GM19099 (cell line): ENCODE data around the gene DFFA.
A peak's percentile ranks its signal among the peaks of the same experiment; 100 is the strongest.

Experiments
- POLR2A ChIP-seq: IDR thresholded peaks from 3 replicates; pipeline ENCODE4 v1.6.1; 2011; ENCODE audit warnings: low read depth; ENCODE audit not compliant: insufficient read length; ENCODE audit errors: extremely low read depth

The DFFA gene

GRCh38 chr1:10472220-10473144, at the start of gene DFFA:
Gene DFFA, minus strand, starts transcription at chr1:10472529. Its CDS starts 71 bp downstream, at chr1:10472458.
- TF ChIP-seq POLR2A, result peak; percentile 68

- no peak for TF ChIP-seq POLR2A
Observed at GRCh38 chr1:10521537-10522157, 49.3 kb upstream of the DFFA start.

GRCh38 chr1:10520952-10521351, 48.6 kb upstream of the DFFA start:
- TF ChIP-seq POLR2A, result no peak

- no peak for TF ChIP-seq POLR2A
Observed at GRCh38 chr1:10520497-10520896, 48.2 kb upstream of the DFFA start.

GRCh38 chr1:10519016-10519417, 46.7 kb upstream of the DFFA start:
- TF ChIP-seq POLR2A, result no peak

- TF ChIP-seq POLR2A, result no peak
Observed at GRCh38 chr1:10517677-10517982, 45.3 kb upstream of the DFFA start.

- TF ChIP-seq POLR2A, result no peak
Observed at GRCh38 chr1:10516925-10517676, 44.8 kb upstream of the DFFA start.

GRCh38 chr1:10515976-10516750, 43.8 kb upstream of the DFFA start:
- TF ChIP-seq POLR2A, result no peak

GRCh38 chr1:10515301-10515975, 43.1 kb upstream of the DFFA start:
- TF ChIP-seq POLR2A, result no peak

- TF ChIP-seq POLR2A, result no peak
Observed at GRCh38 chr1:10514490-10515235, 42.3 kb upstream of the DFFA start.

GRCh38 chr1:10513199-10513598, 40.9 kb upstream of the DFFA start:
- TF ChIP-seq POLR2A, result no peak

GRCh38 chr1:10511494-10511885, 39.2 kb upstream of the DFFA start:
- TF ChIP-seq POLR2A, result no peak
